ENCODE measurements around the gene NOXA1.
A peak's percentile ranks its signal among the peaks of the same experiment; 100 is the strongest.

DNA sequence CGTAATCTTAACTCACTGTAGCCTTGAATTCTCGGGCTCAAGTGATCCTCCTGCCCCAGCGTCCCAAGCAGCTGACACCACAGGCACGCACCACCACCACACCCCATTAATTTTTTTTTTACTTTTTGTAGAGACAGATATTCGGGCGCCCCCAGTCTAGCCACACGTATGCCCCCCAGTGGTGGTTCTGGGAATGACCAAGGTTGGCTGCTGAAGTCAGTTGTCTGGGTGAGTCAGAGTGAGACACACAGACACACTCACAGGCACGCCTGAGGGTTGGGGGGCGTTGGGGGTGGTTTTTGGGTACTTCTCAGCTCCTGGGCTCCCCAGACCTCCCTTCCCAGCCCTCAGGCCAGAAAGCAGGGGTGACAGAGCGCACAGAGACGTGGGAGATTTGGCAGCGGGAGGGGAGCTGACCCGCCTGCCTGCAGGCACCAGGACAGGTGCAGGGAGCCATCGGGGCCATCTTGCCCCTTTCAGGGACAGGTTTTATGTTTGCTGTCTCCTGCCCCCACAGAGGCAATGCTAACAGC, 22.1 kb downstream of the NOXA1 start:
- TF ChIP-seq, protein P1, sequence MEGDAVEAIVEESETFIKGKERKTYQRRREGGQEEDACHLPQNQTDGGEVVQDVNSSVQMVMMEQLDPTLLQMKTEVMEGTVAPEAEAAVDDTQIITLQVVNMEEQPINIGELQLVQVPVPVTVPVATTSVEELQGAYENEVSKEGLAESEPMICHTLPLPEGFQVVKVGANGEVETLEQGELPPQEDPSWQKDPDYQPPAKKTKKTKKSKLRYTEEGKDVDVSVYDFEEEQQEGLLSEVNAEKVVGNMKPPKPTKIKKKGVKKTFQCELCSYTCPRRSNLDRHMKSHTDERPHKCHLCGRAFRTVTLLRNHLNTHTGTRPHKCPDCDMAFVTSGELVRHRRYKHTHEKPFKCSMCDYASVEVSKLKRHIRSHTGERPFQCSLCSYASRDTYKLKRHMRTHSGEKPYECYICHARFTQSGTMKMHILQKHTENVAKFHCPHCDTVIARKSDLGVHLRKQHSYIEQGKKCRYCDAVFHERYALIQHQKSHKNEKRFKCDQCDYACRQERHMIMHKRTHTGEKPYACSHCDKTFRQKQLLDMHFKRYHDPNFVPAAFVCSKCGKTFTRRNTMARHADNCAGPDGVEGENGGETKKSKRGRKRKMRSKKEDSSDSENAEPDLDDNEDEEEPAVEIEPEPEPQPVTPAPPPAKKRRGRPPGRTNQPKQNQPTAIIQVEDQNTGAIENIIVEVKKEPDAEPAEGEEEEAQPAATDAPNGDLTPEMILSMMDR (IDR thresholded peaks at IDR 0.05), result peak in 1 of 3 donors; percentile 64
- no peak for TF ChIP-seq POLR2A (IDR thresholded peaks at IDR 0.05)

Measured in lower leg skin (tissue), 3 donors.